HepG2 (cell line): ENCODE results near the gene TAF13.

Experiments used
- CHD2 ChIP-seq: IDR thresholded peaks from 2 replicates; pipeline ENCODE4 v1.6.1; 2011; ENCODE audit warnings: low read depth, low read length, improper control_type of control experiment
- E2F1 ChIP-seq: sonication (generic); formaldehyde crosslinking; IDR thresholded peaks from 2 replicates; pipeline ENCODE4 v1.5.0; 2020; ENCODE audit warnings: missing genetic modification reagents
- RXRA ChIP-seq: sonication (generic); formaldehyde crosslinking; IDR thresholded peaks from 2 replicates; pipeline ENCODE4 v1.5.1; 2020; ENCODE audit warnings: missing genetic modification reagents
- ZFX ChIP-seq: sonication (generic); formaldehyde crosslinking; IDR thresholded peaks from 2 replicates; pipeline ENCODE4 v1.4.0; 2020; ENCODE audit warnings: mild to moderate bottlenecking, low read depth, missing genetic modification reagents, moderate library complexity
- TF ChIP-seq, protein P1 (sequence below): sonication (generic); formaldehyde crosslinking; IDR thresholded peaks from 2 replicates; pipeline ENCODE4 v1.4.0; 2020; ENCODE audit warnings: mild to moderate bottlenecking, missing genetic modification reagents

DNA sequence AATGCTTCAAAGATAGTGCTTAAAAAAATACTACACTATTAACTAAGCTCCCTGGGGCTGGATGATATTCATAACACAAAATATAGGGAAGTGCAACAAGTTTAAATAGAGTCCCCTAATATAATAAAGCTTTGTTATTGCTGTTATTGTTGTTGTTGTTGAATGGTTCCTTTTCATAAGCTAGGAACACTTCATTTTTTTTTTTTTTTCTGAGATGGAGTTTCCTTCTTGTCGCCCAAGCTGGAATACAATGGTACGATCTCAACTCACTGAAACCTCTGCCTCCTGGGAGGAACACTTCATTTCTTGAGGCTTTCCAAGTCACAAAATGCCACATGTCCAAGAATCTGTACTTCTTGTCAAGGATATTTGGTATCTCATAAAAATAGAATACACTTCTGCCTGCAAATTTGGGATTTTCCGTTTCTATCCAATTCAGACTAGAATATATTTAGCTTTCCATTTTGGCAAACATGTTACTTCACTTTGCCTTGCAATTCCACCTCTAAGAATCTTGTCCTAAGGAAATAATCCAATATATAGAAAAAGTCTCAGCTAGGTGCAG lies 55.0 kb downstream of the TAF13 start:
- TF ChIP-seq E2F1 (CRISPR knock-in tag) (no peak), CHD2 (no peak), ZFX (CRISPR knock-in tag) (no peak), RXRA (CRISPR knock-in tag) (no peak)
- TF ChIP-seq, protein P1, sequence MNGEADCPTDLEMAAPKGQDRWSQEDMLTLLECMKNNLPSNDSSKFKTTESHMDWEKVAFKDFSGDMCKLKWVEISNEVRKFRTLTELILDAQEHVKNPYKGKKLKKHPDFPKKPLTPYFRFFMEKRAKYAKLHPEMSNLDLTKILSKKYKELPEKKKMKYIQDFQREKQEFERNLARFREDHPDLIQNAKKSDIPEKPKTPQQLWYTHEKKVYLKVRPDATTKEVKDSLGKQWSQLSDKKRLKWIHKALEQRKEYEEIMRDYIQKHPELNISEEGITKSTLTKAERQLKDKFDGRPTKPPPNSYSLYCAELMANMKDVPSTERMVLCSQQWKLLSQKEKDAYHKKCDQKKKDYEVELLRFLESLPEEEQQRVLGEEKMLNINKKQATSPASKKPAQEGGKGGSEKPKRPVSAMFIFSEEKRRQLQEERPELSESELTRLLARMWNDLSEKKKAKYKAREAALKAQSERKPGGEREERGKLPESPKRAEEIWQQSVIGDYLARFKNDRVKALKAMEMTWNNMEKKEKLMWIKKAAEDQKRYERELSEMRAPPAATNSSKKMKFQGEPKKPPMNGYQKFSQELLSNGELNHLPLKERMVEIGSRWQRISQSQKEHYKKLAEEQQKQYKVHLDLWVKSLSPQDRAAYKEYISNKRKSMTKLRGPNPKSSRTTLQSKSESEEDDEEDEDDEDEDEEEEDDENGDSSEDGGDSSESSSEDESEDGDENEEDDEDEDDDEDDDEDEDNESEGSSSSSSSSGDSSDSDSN (CRISPR knock-in tag) = no peak
